Activated T-helper 9 cell treated with anti-CD3 and anti-CD28 coated beads, Interleukin-2, amount 50 U/mL, for 16 hours (primary cell): ENCODE results near the gene OR9K2.
"Not testable (repeated sequence)": the region's sequence is repeated elsewhere in the genome, so short reads cannot be mapped to it uniquely, and the experiment has no call there.

Experiments
- DNase-seq: peaks from one replicate; pipeline ENCODE4 v3.0.0-alpha.2; 2020; ENCODE audit warnings: low read depth

OR9K2 gene, protein sequence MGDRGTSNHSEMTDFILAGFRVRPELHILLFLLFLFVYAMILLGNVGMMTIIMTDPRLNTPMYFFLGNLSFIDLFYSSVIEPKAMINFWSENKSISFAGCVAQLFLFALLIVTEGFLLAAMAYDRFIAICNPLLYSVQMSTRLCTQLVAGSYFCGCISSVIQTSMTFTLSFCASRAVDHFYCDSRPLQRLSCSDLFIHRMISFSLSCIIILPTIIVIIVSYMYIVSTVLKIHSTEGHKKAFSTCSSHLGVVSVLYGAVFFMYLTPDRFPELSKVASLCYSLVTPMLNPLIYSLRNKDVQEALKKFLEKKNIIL

DNA sequence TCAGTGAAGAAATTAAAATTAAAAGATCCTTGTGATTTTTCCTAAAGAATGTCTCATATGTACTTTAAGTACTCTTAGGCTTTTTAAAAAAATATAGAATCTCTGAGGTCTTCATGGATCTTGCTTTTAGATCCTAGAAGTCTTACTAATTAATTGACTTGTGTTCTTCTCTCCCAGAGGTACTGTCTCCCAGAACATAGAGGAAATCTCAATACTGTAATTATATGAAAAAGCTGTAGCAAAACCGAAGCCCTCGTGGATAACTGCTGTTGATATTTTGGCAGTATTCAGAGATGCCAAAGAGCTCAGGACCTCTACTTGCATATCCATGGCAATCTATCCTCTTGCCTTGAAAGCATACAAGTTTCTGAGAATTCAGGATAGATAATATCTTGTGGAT is at the start of gene OR9K2:
Gene OR9K2, plus strand, starts transcription at position 301 of the 400 bp plus-strand sequence. CDS start 3,429 bp downstream, outside the sequence.
- no peak for DNase-seq

DNA sequence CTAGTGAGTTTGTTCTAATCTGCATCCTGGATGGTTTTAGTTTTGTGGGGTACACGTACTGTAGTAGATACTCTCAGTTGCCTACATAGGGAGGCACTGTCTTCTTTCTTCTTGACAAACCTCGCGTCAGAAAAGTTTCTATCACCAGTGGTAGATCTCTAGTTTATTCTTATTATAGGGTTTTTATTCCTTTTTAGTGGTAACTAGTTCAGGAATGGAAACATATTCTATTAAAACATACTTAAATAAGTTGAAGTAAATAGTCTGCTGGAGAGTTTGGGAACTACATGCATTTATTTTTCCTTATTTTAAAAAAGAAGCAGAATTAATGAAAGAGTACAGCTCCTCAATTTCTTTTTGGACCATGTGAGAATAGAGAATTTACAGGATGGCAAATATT is 33.6 kb upstream of the OR9K2 start:
- DNase-seq = no peak

DNA sequence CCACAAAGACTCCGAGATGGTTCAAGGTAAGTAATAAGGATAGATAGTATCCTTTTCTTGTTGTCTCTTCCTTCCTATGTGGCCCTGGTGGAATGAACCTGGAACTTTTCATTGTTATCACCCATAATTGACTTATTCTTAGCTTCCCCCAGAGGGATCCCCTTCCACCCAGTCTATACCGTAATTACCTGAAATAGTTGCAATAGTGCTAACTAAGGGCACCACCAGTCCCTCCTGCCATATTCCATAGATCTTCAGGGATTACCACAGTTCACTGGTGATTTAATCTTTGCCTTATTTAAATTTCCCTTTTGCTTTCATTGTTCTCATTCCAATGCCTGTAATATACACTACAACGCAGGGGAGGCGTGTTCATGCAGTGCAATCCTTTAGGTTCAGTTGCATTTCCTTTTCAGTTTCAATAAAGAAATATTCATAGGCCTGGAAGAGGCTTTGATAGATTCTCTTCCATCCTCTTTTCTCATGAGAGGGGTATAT is 13.8 kb upstream of the OR9K2 start:
- DNase-seq = no peak

DNA sequence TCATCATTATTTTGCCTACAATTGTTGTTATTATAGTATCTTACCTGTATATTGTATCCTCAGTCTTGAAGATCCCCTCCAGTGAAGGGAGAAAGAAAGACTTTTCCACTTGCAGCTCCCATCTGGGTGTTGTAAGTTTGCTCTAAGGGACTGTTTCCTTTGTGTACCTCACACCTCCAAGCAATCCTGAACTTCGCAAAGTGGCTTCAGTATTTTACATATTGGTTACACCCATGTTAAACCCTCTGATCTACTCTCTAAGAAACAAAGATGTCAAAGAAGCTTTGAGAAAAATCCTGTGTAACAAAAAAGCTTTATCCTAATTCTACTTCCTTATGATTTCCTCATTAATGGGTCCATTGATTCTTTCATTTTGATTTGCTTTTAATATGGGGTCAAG is 10.1 kb upstream of the OR9K2 start:
- no peak for DNase-seq

DNA sequence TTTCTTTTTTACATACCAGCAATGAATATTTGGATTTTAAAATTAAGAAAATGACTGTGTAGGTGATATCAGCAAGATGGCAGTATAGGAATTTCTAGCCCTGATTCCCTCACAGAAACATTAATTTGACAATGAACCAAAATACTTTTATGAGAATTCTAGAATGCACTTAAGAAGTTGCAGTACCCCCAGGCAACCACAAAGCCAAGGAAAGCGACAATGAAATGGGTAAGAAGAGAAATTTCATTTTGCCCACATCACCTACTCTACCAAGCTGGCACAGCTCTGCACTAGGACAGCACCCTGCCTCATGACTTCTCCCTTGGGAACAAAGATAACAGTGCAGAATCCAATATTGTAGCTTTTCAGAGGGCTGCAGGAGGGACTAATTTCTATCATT is 6.6 kb downstream of the OR9K2 start:
- DNase-seq = no peak

DNA sequence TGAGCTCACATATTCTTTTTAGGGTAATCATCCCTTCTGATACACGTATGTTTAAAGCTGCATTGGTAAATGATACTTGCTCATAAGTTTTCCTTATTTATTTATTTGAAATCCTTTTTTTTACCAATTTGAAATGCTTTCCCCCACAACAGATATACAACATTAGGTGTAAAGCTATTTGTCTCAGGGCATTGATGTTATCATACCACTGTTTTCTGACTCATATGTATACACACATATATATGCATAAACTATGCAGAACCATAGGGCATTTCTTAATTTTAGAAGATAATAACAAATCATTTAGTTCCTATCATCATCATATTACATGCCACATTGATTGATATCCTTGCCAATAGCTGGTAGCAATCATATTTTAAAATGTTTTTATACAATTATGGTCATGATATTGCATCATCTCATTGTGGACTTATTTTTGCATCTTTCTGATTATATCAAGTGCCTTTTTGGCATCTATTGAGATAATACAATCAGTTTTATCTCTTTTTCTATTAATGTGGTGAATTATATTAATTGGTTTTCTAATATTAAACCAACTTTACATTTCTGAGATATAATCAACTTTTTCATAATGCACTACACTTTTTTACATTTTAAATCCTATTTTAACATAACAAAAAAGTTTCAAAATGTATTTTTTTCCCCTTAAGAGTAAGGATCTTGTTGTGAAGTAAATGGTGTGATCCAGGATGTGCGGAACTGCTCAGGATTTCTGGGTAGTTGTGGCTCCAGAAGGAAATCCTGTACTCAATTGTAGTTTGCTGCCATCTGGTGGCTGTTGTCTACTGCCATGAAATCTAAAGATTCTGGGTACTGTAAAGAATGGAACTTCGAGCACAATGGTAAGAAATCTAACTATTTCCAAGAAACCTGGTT is 16.7 kb downstream of the OR9K2 start:
- no peak for DNase-seq

DNA sequence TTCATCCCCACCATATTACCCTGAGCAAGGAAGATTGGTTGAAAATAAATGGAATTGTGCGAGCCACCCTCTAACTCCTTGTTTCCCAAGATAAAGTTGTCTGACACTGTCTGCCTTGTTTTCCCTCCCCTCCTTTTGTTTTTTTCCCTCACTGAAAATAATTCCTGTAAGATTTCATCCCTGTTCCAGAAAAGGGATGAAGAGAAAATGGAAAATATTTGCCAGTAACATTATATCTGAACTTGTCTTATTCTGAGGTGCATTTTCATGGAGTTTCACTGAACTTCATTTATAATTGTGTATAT is 17.3 kb downstream of the OR9K2 start:
- DNase-seq = no peak

DNA sequence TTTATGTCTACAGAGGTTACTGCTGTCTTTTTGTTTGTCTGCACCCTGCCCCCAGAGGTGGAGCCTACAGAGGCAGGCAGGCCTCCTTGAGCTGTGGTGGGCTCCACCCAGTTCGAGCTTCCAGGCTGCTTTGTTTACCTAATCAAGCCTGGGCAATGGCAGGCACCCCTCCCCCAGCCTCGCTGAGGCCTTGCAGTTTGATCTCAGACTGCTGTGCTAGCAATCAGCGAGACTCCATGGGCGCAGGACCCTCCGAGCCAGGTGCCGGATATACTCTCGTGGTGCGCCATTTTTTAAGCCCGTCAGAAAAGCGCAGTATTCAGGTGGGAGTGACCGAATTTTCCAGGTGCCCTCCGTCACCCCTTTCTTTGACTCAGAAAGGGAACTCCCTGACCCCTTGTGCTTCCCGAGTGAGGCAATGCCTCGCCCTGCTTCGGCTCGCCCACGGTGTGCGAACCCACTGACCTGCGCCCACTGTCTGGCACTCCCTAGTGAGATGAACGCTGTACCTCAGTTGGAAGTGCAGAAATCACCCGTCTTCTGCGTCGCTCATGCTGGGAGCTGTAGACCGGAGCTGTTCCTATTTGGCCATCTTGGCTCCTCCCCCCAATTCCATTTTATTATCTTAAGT is 40.9 kb downstream of the OR9K2 start:
- not testable (repeated sequence) for DNase-seq

DNA sequence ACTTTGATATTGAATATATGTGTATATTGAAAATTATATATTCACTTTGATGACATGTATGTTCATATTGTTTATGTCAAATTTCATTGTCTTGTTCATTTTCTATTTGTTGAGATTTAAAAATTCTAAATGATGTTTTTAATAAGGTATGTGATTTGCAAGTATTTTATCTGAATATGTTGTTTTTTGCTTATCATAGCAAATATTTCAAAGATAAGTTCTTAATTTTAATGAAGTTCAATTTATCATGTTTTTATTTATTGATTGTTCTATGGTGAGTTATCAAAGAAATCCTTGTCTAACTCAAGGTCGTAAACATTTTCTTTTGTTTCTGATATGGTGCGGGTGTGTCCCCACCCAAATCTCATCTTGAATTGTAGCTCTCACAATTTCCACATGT is 45.2 kb downstream of the OR9K2 start:
- no peak for DNase-seq

DNA sequence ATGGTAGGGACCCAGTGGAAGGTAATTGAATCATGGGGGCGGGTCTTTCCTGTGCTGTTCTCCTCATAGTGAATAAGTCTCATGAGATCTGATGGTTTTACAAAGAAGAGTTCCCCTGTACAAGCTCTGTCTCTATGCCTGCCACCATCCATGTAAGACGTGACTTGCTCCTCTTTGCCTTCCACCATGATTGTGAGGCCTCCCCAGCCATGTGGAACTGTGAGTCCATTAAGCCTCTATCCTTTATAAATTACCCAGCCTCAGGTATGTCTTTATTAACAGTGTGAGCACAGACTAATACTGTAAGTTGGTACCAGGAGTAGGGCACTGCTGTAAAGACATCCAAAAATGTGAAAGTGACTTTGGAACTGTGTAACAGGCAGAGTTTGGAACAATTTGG is 45.6 kb downstream of the OR9K2 start:
- not testable (repeated sequence) for DNase-seq

DNA sequence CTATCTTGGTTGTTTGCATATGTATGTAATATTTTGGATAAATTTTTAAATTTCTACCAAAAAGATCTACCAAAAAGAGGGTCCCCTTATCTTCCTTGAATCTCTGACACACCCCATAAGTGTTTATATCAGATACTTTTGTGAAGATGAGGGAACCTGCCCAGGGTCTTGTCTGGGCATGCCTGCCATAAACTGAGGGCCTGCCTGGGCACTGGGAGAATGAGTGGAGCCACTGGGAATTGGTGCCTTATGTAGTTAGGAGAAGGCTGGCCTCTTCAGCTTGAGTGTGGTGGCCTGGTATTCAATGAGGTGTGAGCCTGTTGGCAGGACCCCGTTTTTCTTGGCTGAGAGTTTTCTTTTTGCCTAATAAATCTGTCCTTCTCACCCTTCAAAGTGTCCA is 46.5 kb downstream of the OR9K2 start:
- DNase-seq = no peak

DNA sequence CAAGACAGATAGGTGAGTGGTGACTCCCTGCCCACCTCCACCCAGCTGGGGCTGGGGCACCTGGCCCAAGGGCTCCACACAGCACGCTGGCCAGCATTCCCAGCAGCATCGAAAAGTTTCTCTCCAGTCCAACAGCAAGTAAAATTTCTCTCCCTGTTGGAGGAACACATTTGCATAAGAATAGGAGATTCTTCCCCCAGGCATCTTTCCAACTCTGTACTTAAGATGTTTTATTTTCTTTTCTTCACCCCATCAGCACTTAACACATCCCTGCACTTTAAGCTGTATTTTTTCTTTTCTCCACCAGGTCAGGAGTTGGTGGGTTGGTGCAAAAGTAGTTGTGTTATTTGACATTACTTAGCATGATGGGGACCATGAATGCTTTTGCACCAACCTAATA is 47.2 kb downstream of the OR9K2 start:
- DNase-seq = no peak
